RWPE1 (cell line): Measurements from ENCODE around the gene ANXA8.
A peak's percentile ranks its signal among the peaks of the same experiment; 100 is the strongest.

Experiments used
- CTCF ChIA-PET: fragments of 350-600 bp; sonication (Branson Sonifier 250); formaldehyde crosslinking; extraction: SDS; loops from one replicate; lab custom pipeline; 2021; lab: Yijun Ruan, JAX
- POLR2A ChIA-PET: fragments of 400-600 bp; formaldehyde crosslinking; extraction: SDS; loops from one replicate; lab custom pipeline; 2020; ENCODE audit warnings: antibody characterized with exemption; ENCODE audit not compliant: low non-redundant PET; lab: Yijun Ruan, JAX
- DNase-seq: peaks from one replicate; pipeline ENCODE4 v3.0.0; 2012; ENCODE audit warnings: low spot score
- H3K27ac ChIP-seq: fragments of 450-650 bp; 2 replicates; pipeline ENCODE4 v1.5.1; 2017
- TF ChIP-seq, protein P1 (sequence below): fragments of 450-650 bp; conservative IDR thresholded peaks from 2 replicates; pipeline ENCODE4 v1.5.1; 2017; ENCODE audit warnings: low read depth, mild to moderate bottlenecking

ANXA8 gene

DNA sequence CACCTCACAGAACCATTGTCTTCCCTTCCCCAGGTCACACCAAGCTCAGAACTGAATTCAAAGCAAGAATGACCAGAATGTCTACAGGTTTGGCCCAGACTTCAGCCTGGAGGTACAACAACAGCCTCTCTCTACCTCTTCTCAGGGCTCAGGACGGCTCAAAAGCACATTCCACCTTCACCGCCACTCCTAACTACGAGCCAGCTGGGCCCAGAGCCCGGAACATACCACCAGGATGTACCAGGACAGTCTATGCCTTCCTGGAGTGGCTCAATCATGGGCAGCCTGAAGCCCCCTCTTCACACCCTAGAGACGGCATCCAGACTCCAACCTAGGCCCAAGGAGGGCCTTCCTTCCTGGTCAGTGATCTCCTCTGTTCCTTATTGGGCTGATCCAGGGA is 41.6 kb downstream of the ANXA8 start:
- TF ChIP-seq, protein P1, sequence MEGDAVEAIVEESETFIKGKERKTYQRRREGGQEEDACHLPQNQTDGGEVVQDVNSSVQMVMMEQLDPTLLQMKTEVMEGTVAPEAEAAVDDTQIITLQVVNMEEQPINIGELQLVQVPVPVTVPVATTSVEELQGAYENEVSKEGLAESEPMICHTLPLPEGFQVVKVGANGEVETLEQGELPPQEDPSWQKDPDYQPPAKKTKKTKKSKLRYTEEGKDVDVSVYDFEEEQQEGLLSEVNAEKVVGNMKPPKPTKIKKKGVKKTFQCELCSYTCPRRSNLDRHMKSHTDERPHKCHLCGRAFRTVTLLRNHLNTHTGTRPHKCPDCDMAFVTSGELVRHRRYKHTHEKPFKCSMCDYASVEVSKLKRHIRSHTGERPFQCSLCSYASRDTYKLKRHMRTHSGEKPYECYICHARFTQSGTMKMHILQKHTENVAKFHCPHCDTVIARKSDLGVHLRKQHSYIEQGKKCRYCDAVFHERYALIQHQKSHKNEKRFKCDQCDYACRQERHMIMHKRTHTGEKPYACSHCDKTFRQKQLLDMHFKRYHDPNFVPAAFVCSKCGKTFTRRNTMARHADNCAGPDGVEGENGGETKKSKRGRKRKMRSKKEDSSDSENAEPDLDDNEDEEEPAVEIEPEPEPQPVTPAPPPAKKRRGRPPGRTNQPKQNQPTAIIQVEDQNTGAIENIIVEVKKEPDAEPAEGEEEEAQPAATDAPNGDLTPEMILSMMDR, result no peak
- ChIA-PET POLR2A (no interaction called here), CTCF (no interaction called here)
- no peak for DNase-seq
- H3K27ac ChIP-seq, result no peak overlapping the region

- TF ChIP-seq, protein P1, result no peak
- ChIA-PET POLR2A (no interaction called here), CTCF (no interaction called here)
- no peak for DNase-seq
- no peak overlapping the region for H3K27ac ChIP-seq
Observed at GRCh38 chr10:47441938-47442337, 42.0 kb downstream of the ANXA8 start.

DNA sequence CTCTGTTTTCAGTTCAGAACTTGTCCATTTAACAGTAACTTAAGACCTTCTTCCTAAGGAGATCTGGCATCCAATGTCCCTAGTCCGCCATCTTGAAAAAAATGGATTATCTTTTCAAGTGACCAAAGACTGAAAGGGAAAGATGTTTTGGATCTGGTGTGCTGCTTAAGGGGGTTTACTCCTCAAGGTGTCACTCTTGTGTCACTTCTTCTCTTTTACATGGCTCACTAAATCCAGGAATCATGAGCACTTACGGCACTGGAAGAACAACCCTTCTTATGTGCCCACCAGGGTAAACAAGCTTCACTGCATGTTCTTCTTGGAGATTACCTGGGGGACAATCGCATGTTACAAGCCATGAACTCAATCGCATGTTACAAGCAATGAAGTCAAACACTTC is 43.7 kb downstream of the ANXA8 start:
- no peak overlapping the region for H3K27ac ChIP-seq
- DNase-seq, result no peak
- TF ChIP-seq, protein P1, result no peak
- CTCF ChIA-PET, result interaction anchor here (0.6 to 0.8 kb wide), 3 partner anchors 9 to 192 kb away, joined by 3 to 4 read pairs (median 3); no protein-coding TSS in a partner anchor
- POLR2A ChIA-PET, result no interaction called here

- CTCF ChIA-PET, result no interaction called here
- peak; percentile 45 for DNase-seq
Observed at GRCh38 chr10:47438857-47439474, 44.9 kb downstream of the ANXA8 start.

GRCh38 chr10:47435081-47435480 is 48.8 kb downstream of the ANXA8 start:
- ChIA-PET POLR2A (no interaction called here), CTCF (no interaction called here)
- H3K27ac ChIP-seq, result no peak overlapping the region
- no peak for DNase-seq
- TF ChIP-seq, protein P1, result no peak

More at GRCh38 chr10:47438857-47439474, 44.9 kb downstream of the ANXA8 start:
- TF ChIP-seq, protein P1, result no peak; the same call in 1 of the 2 replicates
- POLR2A ChIA-PET, result no interaction called here
- H3K27ac ChIP-seq, result no peak overlapping the region

DNA sequence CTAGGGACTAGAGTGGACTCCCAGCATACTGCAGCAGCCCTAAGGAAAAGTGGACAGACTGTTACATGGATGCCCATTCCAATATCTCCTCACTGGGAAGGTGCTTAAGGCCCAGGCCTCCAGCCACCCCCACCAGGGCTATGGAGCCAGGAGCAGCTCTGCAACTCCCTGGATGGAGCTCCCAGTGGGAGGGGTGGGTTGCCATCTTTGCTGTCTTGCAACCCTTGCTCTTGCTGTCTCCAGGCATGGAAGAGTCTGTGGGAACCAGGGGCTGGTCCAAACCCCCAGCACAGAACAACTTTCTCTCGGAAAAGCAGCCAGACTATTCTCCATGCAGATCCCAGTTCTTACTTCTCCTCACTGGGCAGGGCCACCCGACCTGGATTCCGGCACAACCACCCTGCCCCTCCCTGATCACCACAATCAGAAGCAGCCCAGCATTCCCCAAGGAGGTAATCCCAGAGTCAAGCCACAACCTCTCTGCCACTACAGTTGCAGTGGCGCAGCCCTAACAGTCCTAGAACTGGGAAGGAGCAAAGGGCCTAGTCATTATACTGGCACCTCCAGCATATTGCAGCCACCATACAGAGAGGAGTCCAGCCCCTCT is 58.0 kb downstream of the ANXA8 start:
- POLR2A ChIA-PET, result no interaction called here

More for the DNA sequence above, 58.0 kb downstream of the ANXA8 start:
- CTCF ChIA-PET, result interaction anchor here (0.6 to 0.7 kb wide), 2 partner anchors 24 to 302 kb away, joined by 4 read pairs; no protein-coding TSS in a partner anchor
- no peak for DNase-seq
- H3K27ac ChIP-seq, result no peak overlapping the region
- TF ChIP-seq, protein P1, result no peak
